ENCODE results near the gene HBS1L.

Gene HBS1L

GRCh38 chr6:134932098-134932497, 122.5 kb downstream of the HBS1L start:
- Histone ChIP-seq H3K4me2 (no peak overlapping the region), H3K4me1 (ENCODE audit: low read depth, poor library complexity, severe bottlenecking) (no peaks in the 10 kb centered on the region), H3K79me2 (ENCODE audit: insufficient read depth, low read depth) (no peaks in the 10 kb centered on the region), H2AFZ (ENCODE audit: low read depth) (no peak overlapping the region), H3K27ac (no peak overlapping the region), H3K4me3 (IDR thresholded peaks at IDR 0.05; ENCODE audit: insufficient read depth, low read depth, low read length) (no peak overlapping the region), H3K36me3 (ENCODE audit: insufficient read depth) (no peaks in the 10 kb centered on the region), H3K9ac (no peak overlapping the region), H4K20me1 (ENCODE audit: insufficient read depth) (no peaks in the 10 kb centered on the region), H3K27me3 (ENCODE audit: insufficient read depth, low read depth) (no peaks in the 10 kb centered on the region)
- TF ChIP-seq CTCF (conservative IDR thresholded peaks at IDR 0.05; ENCODE audit: low read depth, low read length): no peak

DNA sequence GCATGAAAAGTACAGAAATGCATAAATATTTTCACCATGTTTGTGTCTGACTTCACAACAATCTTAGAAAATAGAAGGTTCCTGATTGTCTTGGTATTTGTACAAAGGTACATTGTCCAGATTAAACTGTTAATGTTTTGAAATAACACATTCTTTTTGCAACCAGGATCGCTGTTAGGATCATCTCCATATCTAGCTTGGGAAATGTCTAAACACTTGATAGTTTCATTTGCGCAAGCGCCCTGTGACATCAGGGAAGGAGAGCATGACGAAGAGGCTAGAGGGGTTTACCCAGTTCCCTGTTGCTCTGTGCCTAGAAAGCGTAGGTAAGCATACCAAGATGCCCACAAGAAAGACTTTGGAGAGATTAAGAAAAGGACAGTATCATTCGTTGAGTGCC, 124.2 kb downstream of the HBS1L start:
- Histone ChIP-seq H3K9ac (no peak overlapping the region), H3K27ac (no peak overlapping the region), H3K4me2 (no peak overlapping the region), H2AFZ (ENCODE audit: low read depth) (no peak overlapping the region), H3K36me3 (ENCODE audit: insufficient read depth) (no peaks in the 10 kb centered on the region), H4K20me1 (ENCODE audit: insufficient read depth) (no peaks in the 10 kb centered on the region), H3K79me2 (ENCODE audit: insufficient read depth, low read depth) (no peaks in the 10 kb centered on the region), H3K4me1 (ENCODE audit: low read depth, poor library complexity, severe bottlenecking) (no peaks in the 10 kb centered on the region), H3K27me3 (ENCODE audit: insufficient read depth, low read depth) (no peaks in the 10 kb centered on the region), H3K4me3 (IDR thresholded peaks at IDR 0.05; ENCODE audit: insufficient read depth, low read depth, low read length) (no peak overlapping the region)
- TF ChIP-seq CTCF (conservative IDR thresholded peaks at IDR 0.05; ENCODE audit: low read depth, low read length): no peak

GRCh38 chr6:134928151-134928900, 126.3 kb downstream of the HBS1L start:
- TF ChIP-seq CTCF (conservative IDR thresholded peaks at IDR 0.05; ENCODE audit: low read depth, low read length): no peak
- Histone ChIP-seq H3K4me2 (no peak overlapping the region), H3K9ac (no peak overlapping the region)

DNA sequence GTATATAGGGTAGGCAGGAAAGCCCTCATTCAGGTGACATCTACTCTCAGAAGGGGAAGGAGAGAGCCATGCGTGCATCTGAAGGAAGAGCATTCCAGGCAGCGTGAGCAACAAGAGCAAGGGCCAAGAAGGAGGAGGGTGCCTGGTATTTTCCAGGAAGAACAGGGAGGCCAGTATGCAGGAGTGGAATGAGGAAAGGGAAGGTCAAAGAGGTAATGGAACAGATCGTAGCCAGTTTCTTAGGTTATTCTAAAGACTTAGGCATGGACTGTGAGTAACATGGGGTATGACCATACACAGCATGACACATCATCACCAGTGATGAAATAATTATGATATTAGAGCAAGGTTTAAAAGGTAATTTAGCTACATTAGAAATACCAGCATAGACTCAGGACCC, 128.8 kb downstream of the HBS1L start:
- Histone ChIP-seq H3K4me3 (IDR thresholded peaks at IDR 0.05; ENCODE audit: insufficient read depth, low read depth, low read length) (no peak overlapping the region), H3K4me2 (no peak overlapping the region), H2AFZ (ENCODE audit: low read depth) (no peak overlapping the region), H3K79me2 (ENCODE audit: insufficient read depth, low read depth) (no peaks in the 10 kb centered on the region), H3K9ac (no peak overlapping the region), H4K20me1 (ENCODE audit: insufficient read depth) (no peaks in the 10 kb centered on the region), H3K36me3 (ENCODE audit: insufficient read depth) (no peaks in the 10 kb centered on the region), H3K27ac (no peak overlapping the region), H3K4me1 (ENCODE audit: low read depth, poor library complexity, severe bottlenecking) (no peaks in the 10 kb centered on the region), H3K27me3 (ENCODE audit: insufficient read depth, low read depth) (no peaks in the 10 kb centered on the region)
- TF ChIP-seq CTCF (conservative IDR thresholded peaks at IDR 0.05; ENCODE audit: low read depth, low read length): no peak

More at GRCh38 chr6:134928151-134928900, 126.3 kb downstream of the HBS1L start:
- H2AFZ ChIP-seq (ENCODE audit: low read depth): no peak overlapping the region
- H3K4me1 ChIP-seq (ENCODE audit: low read depth, poor library complexity, severe bottlenecking): no peaks in the 10 kb centered on the region
- H3K79me2 ChIP-seq (ENCODE audit: insufficient read depth, low read depth): no peaks in the 10 kb centered on the region
- H3K27ac ChIP-seq: no peak overlapping the region
- H3K4me3 ChIP-seq (IDR thresholded peaks at IDR 0.05; ENCODE audit: insufficient read depth, low read depth, low read length): no peak overlapping the region
- no peaks in the 10 kb centered on the region for H3K36me3 ChIP-seq (ENCODE audit: insufficient read depth)
- H4K20me1 ChIP-seq (ENCODE audit: insufficient read depth): no peaks in the 10 kb centered on the region
- no peaks in the 10 kb centered on the region for H3K27me3 ChIP-seq (ENCODE audit: insufficient read depth, low read depth)
